ENCODE data around the gene MADD. TPM values are rescaled to one million over a fixed set of nuclear protein-coding genes. Genes with fewer than 3 reads are reported as not detected.

Gene MADD
- total RNA-seq, 1 donor from 2014 or later = 53.7 TPM

GRCh38 chr11:47379317-47379716 is 109.4 kb downstream of the MADD start:
- intact Hi-C loops (cut with DNase I) = no loop called here
- DNase-seq (no peak), ATAC-seq (no peak)
- no peak overlapping the region for H3K27ac ChIP-seq
- no peak for TF ChIP-seq CTCF (IDR thresholded peaks at IDR 0.05)
- H3K9me3 ChIP-seq = no peaks in the 10 kb centered on the region
- no peaks in the 10 kb centered on the region for H3K36me3 ChIP-seq
- H3K4me1 ChIP-seq = peaks cover 11% of the 10 kb centered on the region
- no peaks in the 10 kb centered on the region for H3K27me3 ChIP-seq (ENCODE audit: low read depth)
- H3K4me3 ChIP-seq = no peak overlapping the region

Other genes starting within 250 kb of the MADD start
- gene ARFGAP2, start 93.3 kb upstream of the MADD start, total RNA-seq = 90.9 TPM
- 28.6 TPM for gene PACSIN3, start 83.7 kb upstream of the MADD start, total RNA-seq
- 37.5 TPM for gene DDB2, start 55.2 kb upstream of the MADD start, total RNA-seq
- gene ACP2, start 21.3 kb upstream of the MADD start, total RNA-seq = 33.0 TPM
- gene NR1H3, start 12.1 kb upstream of the MADD start, total RNA-seq = 49.2 TPM
- gene MYBPC3, start 82.6 kb downstream of the MADD start, total RNA-seq = 0.86 TPM
- 295 TPM for gene SPI1, start 108.4 kb downstream of the MADD start, total RNA-seq
- 48.0 TPM for gene SLC39A13, start 138.5 kb downstream of the MADD start, total RNA-seq
- 77.1 TPM for gene PSMC3, start 156.3 kb downstream of the MADD start, total RNA-seq
- 1.2 TPM for gene RAPSN, start 179.0 kb downstream of the MADD start, total RNA-seq

Measured in lower lobe of right lung (tissue), 2 donors.